ENCODE results near the gene DDX42. TPM values are rescaled to one million over a fixed set of nuclear protein-coding genes. Genes with fewer than 3 reads are reported as not detected.

The DDX42 gene
- total and polyA plus RNA-seq, 2 of the 13 experiments (the other 11 are each of a cell fraction or from before 2014, with no cell fraction given): 87.2 to 92.9 TPM

DNA sequence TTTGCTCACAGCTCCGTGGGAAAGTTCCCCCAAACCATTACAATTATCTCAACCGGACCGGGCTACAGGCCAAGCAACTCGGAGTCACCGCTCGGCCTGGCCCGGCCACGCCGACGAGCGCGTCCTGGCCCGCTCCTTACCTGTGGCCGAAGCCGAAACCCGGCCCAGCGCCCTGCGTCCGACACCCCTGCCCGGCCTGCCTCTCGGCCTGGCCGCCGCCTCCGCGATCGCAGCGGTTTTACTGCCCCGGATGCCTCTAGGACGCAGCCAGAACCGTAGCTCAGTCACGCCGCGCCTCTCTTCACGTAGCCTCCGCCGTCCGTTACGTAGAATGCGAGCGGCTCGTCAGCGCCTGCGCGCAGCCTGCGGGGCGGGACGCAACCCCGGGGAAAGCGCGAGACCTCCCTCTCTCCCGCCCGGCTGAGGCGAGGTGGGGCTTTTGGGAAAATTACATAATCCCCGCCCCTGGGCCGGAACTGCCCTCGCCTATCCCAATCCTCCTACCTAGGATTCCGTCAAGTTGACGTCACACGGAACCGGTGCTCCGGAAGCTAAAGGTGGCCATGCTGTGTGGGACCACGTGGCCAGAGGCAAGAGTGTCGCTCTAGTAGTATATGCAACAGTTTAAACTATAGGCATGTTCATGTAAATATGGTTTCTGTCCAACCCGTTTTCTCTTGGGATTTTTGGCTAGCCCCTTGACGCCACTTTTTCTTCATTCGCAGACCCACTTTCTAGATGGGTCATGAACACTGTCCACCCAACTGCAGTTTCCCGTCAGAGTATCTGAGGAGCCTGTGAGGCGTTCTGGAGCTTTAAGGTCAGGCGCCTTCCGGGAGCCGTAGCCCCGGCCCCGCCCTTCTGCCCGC is 464 bp upstream of the DDX42 start, which contains the start of gene CCDC47 (continued):
- TF ChIP-seq, protein P1, sequence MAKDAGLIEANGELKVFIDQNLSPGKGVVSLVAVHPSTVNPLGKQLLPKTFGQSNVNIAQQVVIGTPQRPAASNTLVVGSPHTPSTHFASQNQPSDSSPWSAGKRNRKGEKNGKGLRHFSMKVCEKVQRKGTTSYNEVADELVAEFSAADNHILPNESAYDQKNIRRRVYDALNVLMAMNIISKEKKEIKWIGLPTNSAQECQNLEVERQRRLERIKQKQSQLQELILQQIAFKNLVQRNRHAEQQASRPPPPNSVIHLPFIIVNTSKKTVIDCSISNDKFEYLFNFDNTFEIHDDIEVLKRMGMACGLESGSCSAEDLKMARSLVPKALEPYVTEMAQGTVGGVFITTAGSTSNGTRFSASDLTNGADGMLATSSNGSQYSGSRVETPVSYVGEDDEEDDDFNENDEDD (CRISPR knock-in tag; IDR thresholded peaks at IDR 0.05; ENCODE audit: borderline replicate concordance): peak; percentile 71; the same call in 1 of the 2 replicates
- TF ChIP-seq ZBTB21 (CRISPR knock-in tag; IDR thresholded peaks at IDR 0.05) (peak; percentile 100), ZSCAN31 (CRISPR knock-in tag; IDR thresholded peaks at IDR 0.05; ENCODE audit: low read depth) (peak; percentile 80), ZFP36 (IDR thresholded peaks at IDR 0.05; ENCODE audit: borderline replicate concordance, low read depth, low read length, partially characterized antibody) (no peak), ZSCAN21 (CRISPR knock-in tag; IDR thresholded peaks at IDR 0.05; ENCODE audit: borderline replicate concordance) (peak; percentile 95), GFI1 (CRISPR knock-in tag; IDR thresholded peaks at IDR 0.05; ENCODE audit: borderline replicate concordance) (peak; percentile 61; the same call in 1 of the 2 replicates), POLR2AphosphoS2 (IDR thresholded peaks at IDR 0.05; ENCODE audit: low read depth, low read length) (peak; percentile 69; the same call in 1 of the 2 replicates), FOXK2 (IDR thresholded peaks at IDR 0.05) (peak; percentile 84), ZNF17 (CRISPR knock-in tag; IDR thresholded peaks at IDR 0.05) (no peak), DPF2 (CRISPR knock-in tag; IDR thresholded peaks at IDR 0.05; ENCODE audit: borderline replicate concordance, low read depth) (no peak), XRCC5 (optimal IDR thresholded peaks at IDR 0.05; ENCODE audit: low read length) (peak; percentile 42), ZNF772 (CRISPR knock-in tag; IDR thresholded peaks at IDR 0.05) (peak; percentile 21), SIX4 (CRISPR knock-in tag; IDR thresholded peaks at IDR 0.05) (peak; percentile 57; the same call in 1 of the 2 replicates), AGO1 (IDR thresholded peaks at IDR 0.05; ENCODE audit: low read depth, low read length, poor library complexity, severe bottlenecking) (peak; percentile 98), ZNF644 (CRISPR knock-in tag; IDR thresholded peaks at IDR 0.05; ENCODE audit: low read depth) (no peak)
- TF ChIP-seq, protein P2, sequence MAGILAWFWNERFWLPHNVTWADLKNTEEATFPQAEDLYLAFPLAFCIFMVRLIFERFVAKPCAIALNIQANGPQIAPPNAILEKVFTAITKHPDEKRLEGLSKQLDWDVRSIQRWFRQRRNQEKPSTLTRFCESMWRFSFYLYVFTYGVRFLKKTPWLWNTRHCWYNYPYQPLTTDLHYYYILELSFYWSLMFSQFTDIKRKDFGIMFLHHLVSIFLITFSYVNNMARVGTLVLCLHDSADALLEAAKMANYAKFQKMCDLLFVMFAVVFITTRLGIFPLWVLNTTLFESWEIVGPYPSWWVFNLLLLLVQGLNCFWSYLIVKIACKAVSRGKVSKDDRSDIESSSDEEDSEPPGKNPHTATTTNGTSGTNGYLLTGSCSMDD (CRISPR knock-in tag; IDR thresholded peaks at IDR 0.05): no peak
- TF ChIP-seq, protein P3, sequence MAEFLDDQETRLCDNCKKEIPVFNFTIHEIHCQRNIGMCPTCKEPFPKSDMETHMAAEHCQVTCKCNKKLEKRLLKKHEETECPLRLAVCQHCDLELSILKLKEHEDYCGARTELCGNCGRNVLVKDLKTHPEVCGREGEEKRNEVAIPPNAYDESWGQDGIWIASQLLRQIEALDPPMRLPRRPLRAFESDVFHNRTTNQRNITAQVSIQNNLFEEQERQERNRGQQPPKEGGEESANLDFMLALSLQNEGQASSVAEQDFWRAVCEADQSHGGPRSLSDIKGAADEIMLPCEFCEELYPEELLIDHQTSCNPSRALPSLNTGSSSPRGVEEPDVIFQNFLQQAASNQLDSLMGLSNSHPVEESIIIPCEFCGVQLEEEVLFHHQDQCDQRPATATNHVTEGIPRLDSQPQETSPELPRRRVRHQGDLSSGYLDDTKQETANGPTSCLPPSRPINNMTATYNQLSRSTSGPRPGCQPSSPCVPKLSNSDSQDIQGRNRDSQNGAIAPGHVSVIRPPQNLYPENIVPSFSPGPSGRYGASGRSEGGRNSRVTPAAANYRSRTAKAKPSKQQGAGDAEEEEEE (CRISPR knock-in tag; IDR thresholded peaks at IDR 0.05; ENCODE audit: borderline replicate concordance): no peak
